HG03460 (cell line): ENCODE measurements around the gene CLTB.

Experiments
- ATAC-seq: cut with Tn5 transposase; IDR thresholded peaks from one replicate; pipeline ENCODE4 v1.9.1; 2021; ENCODE audit not compliant: unreplicated experiment

Gene CLTB

GRCh38 chr5:176383961-176384360 is 32.4 kb downstream of the CLTB start:
- ATAC-seq, result no peak

- ATAC-seq, result no peak
Measured at GRCh38 chr5:176383248-176383905, 33.0 kb downstream of the CLTB start.

- no peak for ATAC-seq
Measured at GRCh38 chr5:176382721-176383120, 33.6 kb downstream of the CLTB start.

- no peak for ATAC-seq
Measured at GRCh38 chr5:176381979-176382378, 34.4 kb downstream of the CLTB start.

GRCh38 chr5:176381423-176381822 is 34.9 kb downstream of the CLTB start:
- ATAC-seq, result no peak

- ATAC-seq, result peak; percentile 53
Measured at GRCh38 chr5:176379881-176380280, 36.5 kb downstream of the CLTB start.

- no peak for ATAC-seq
Measured at GRCh38 chr5:176373100-176373818, 43.1 kb downstream of the CLTB start.

- ATAC-seq, result no peak
Measured at GRCh38 chr5:176371621-176372539, 44.5 kb downstream of the CLTB start.

- ATAC-seq, result no peak
Measured at GRCh38 chr5:176369934-176370711, 46.2 kb downstream of the CLTB start.

- no peak for ATAC-seq
Measured at GRCh38 chr5:176368726-176369125, 47.6 kb downstream of the CLTB start.

GRCh38 chr5:176366232-176366894 is 50.0 kb downstream of the CLTB start:
- ATAC-seq, result no peak

- peak; percentile 32 for ATAC-seq
Measured at GRCh38 chr5:176365351-176366231, 50.7 kb downstream of the CLTB start, which contains the start of gene ARL10. Gene ARL10 (plus strand): TSS chr5:176365487. CDS start chr5:176365564, 77 bp downstream.

GRCh38 chr5:176364765-176365350 is 51.5 kb downstream of the CLTB start:
- ATAC-seq, result no peak

- ATAC-seq, result no peak
Measured at GRCh38 chr5:176362233-176362490, 54.2 kb downstream of the CLTB start.

- ATAC-seq, result peak; percentile 87
Measured at GRCh38 chr5:176361437-176362232, 54.7 kb downstream of the CLTB start, which contains the start of gene KIAA1191. Gene KIAA1191 (minus strand): TSS chr5:176361764. CDS start chr5:176359508, 2,256 bp downstream.

- ATAC-seq, result no peak
Measured at GRCh38 chr5:176360894-176361436, 55.4 kb downstream of the CLTB start.

- ATAC-seq, result no peak
Measured at GRCh38 chr5:176359658-176360057, 56.7 kb downstream of the CLTB start.

GRCh38 chr5:176356179-176356566 is 60.2 kb downstream of the CLTB start:
- ATAC-seq, result no peak
